HepG2 (cell line): Measurements from ENCODE around the gene PHLPP2. TPM values are rescaled to one million over a fixed set of nuclear protein-coding genes. Genes with fewer than 3 reads are reported as not detected.

Experiments used
- ATAC-seq: fragments of 200-7000 bp; cut with Tn5 transposase; 3 replicates; pipeline ENCODE4 v1.9.1; 2020; ENCODE audit warnings: mild to moderate bottlenecking, moderate library complexity
- BruUV-seq: library from RNA; stranded (reverse); fragments of 400-500 nt; replicated peaks from 2 replicates; lab custom pipeline; 2021; lab: Mats Ljungman, UMichigan
- CTCF ChIA-PET: fragments of 300-600 bp; formaldehyde crosslinking; extraction: SDS; loops from one replicate; lab custom pipeline; 2021; ENCODE audit warnings: low total read pairs, inconsistent platforms, low intra/inter-chr PET ratio; lab: Yijun Ruan, JAX
- POLR2A ChIA-PET: fragments of 350-600 bp; sonication (Branson Sonifier 250); formaldehyde crosslinking; loops from one replicate; lab custom pipeline; 2020; ENCODE audit warnings: antibody characterized with exemption, inconsistent platforms; lab: Yijun Ruan, JAX
- DNase-seq: peaks from one replicate; pipeline ENCODE4 v3.0.0-alpha.2; 2015; ENCODE audit warnings: low spot score
- FAIRE-seq: peaks from 3 replicates; lab custom pipeline; 2011; peaks lifted over from hg19 to GRCh38; lab: Jason Lieb, UNC
- H2AFZ ChIP-seq: one replicate; pipeline ENCODE4 v1.6.1; 2011; ENCODE audit warnings: low read length, inconsistent platforms
- H3K27ac ChIP-seq: fragments of 300-600 bp; 3 replicates; pipeline ENCODE4 v1.8.0; 2011; ENCODE audit warnings: mixed run types, mild to moderate bottlenecking, mixed read lengths, low read length, inconsistent platforms; ENCODE audit not compliant: insufficient read depth; ENCODE audit errors: extremely low read length
- H3K27me3 ChIP-seq, 2 experiments: fragments of 200-600 bp in 1 of 2; 2 replicates in 1 of 2; 3 replicates in 1 of 2; pipeline versions ENCODE4 v1.6.0 to v1.8.0; 2011; ENCODE audit warnings: low read length in 2 of 2, mild to moderate bottlenecking in 2 of 2, moderate library complexity in 2 of 2, inconsistent platforms in 1 of 2; ENCODE audit not compliant: insufficient read depth in 2 of 2, control insufficient read depth in 1 of 2
- H3K36me3 ChIP-seq, 2 experiments: fragments of 200-600 bp in 1 of 2; replicated peaks in 1 of 2; 2 replicates in 1 of 2; 3 replicates in 1 of 2; pipeline versions ENCODE4 v1.5.1 to v1.8.0; 2011; ENCODE audit warnings: low read length in 2 of 2, inconsistent platforms in 1 of 2; ENCODE audit not compliant: insufficient read depth in 2 of 2, control insufficient read depth in 1 of 2
- H3K4me1 ChIP-seq: 2 replicates; pipeline ENCODE4 v1.5.1; 2012; ENCODE audit warnings: low read length, inconsistent platforms; ENCODE audit not compliant: insufficient read depth
- H3K4me2 ChIP-seq: 2 replicates; pipeline ENCODE4 v1.6.0; 2011; ENCODE audit warnings: low read depth, low read length, inconsistent platforms
- H3K4me3 ChIP-seq, 3 experiments: fragments of 200-600 bp in 1 of 3; sonication (generic), shearing (Covaris generic) in 1 of 3; replicated peaks in 1 of 3; 2 replicates each; pipeline ENCODE4 v1.5.1; 2011 to 2016; ENCODE audit warnings: low read length in 3 of 3, inconsistent platforms in 2 of 3, low read depth in 2 of 3, mild to moderate bottlenecking in 2 of 3, control low read depth in 1 of 3, mixed read lengths in 1 of 3; ENCODE audit not compliant: insufficient read depth in 1 of 3
- H3K79me2 ChIP-seq: one replicate; pipeline ENCODE4 v1.6.1; 2011; ENCODE audit warnings: low read length, inconsistent platforms; ENCODE audit not compliant: insufficient read depth
- H3K9ac ChIP-seq: 2 replicates; pipeline ENCODE4 v1.6.0; 2011; ENCODE audit warnings: mild to moderate bottlenecking, low read depth, low read length, inconsistent platforms; ENCODE audit not compliant: insufficient read depth
- H3K9me3 ChIP-seq: 2 replicates; pipeline ENCODE4 v1.5.1; 2012; ENCODE audit warnings: mild to moderate bottlenecking, low read length
- H4K20me1 ChIP-seq: 2 replicates; pipeline ENCODE4 v1.6.0; 2011; ENCODE audit warnings: inconsistent platforms, mild to moderate bottlenecking, low read length, moderate library complexity; ENCODE audit not compliant: insufficient read depth
- GPBP1L1 ChIP-seq: sonication (generic); formaldehyde crosslinking; IDR thresholded peaks from 2 replicates; pipeline ENCODE4 v1.5.0; 2020; ENCODE audit warnings: mild to moderate bottlenecking, missing genetic modification reagents
- HHEX ChIP-seq: IDR thresholded peaks from 2 replicates; pipeline ENCODE4 v1.6.1; 2016; ENCODE audit warnings: control low read depth
- SMAD9 ChIP-seq: sonication (generic); formaldehyde crosslinking; IDR thresholded peaks from 2 replicates; pipeline ENCODE4 v1.5.1; 2020; ENCODE audit warnings: mild to moderate bottlenecking, missing genetic modification reagents
- STAT5B ChIP-seq: sonication (generic); formaldehyde crosslinking; IDR thresholded peaks from 2 replicates; pipeline ENCODE4 v1.4.0; 2020; ENCODE audit warnings: missing genetic modification reagents
- THAP7 ChIP-seq: sonication (generic); formaldehyde crosslinking; IDR thresholded peaks from 2 replicates; pipeline ENCODE4 v1.8.1; 2023; ENCODE audit warnings: mild to moderate bottlenecking, missing genetic modification reagents
- TRIM22 ChIP-seq: fragments of 450-650 bp; IDR thresholded peaks from 2 replicates; pipeline ENCODE4 v1.6.1; 2017
- ZNF225 ChIP-seq: sonication (generic); formaldehyde crosslinking; IDR thresholded peaks from 2 replicates; pipeline ENCODE4 v1.4.0; 2020; ENCODE audit warnings: mild to moderate bottlenecking, missing genetic modification reagents
- WGBS: methylation state at CpG from one replicate; pipeline ENCODE4 v1.1.6; 2017; ENCODE audit warnings: low lambda C conversion rate; 5-methylcytosine and 5-hydroxymethylcytosine counted together
- in situ Hi-C: cut with HindIII; loops from 2 replicates; pipeline ENCODE4 v1.10.0; 2017; ENCODE audit warnings: low pct_unique_long_range_greater_than_20kb; ENCODE audit not compliant: extremely low pct_ligation_motif_present
- intact Hi-C: fragments of 100-400 bp; cut with micrococcal nuclease; formaldehyde crosslinking; loops from one replicate; pipeline ENCODE4 v1.10.0; 2022; ENCODE audit not compliant: unreplicated experiment
- polyA plus RNA-seq, 8 experiments: library from polyadenylated mRNA; depleted of rRNA in 3 of 8; stranded (reverse) in 7 of 8; unstranded in 1 of 8; fragments of >200 nt; fragmentation: Illumina TruSeq in 4 of 8; extraction: Trizol in 4 of 8; gene quantifications; 2 replicates each; pipeline versions ENCODE4 v1.2.1 to v1.2.3, GENCODE V29; 2011 to 2016; ENCODE audit warnings: low read depth in 4 of 8, missing spikeins in 1 of 8, mixed read lengths in 1 of 8; ENCODE audit not compliant: insufficient read depth in 1 of 8
- total RNA-seq, 5 experiments: library from RNA; depleted of rRNA; stranded (reverse); fragments of >200 nt; fragmentation: Illumina TruSeq; extraction: Trizol; gene quantifications; 2 replicates each; pipeline ENCODE4 v1.2.3, GENCODE V29; 2016; ENCODE audit warnings: low read depth in 1 of 5

PHLPP2 gene
- total and polyA plus RNA-seq, 2 of the 13 experiments (the other 11 are each of a cell fraction or from before 2014, with no cell fraction given) = 8.9 TPM

GRCh38 chr16:71712501-71712900, 12.0 kb downstream of the PHLPP2 start (continued):
- TF ChIP-seq GPBP1L1 (CRISPR knock-in tag) = no peak
- no peak for TF ChIP-seq ZNF225 (CRISPR knock-in tag)

GRCh38 chr16:71711789-71712188, 12.7 kb downstream of the PHLPP2 start:
- Histone ChIP-seq H3K4me2 (no peak overlapping the region), H3K9me3 (no peaks in the 10 kb centered on the region), H4K20me1 (no peaks in the 10 kb centered on the region; the same call in 1 of the 2 replicates), H3K36me3 (peaks cover 4 to 13% of the 10 kb centered on the region in 2 experiments; a peak in 4 of 5 replicates), H3K27ac (no peak overlapping the region), H3K27me3 (no peaks in the 10 kb centered on the region), H3K9ac (no peak overlapping the region), H2AFZ (no peak overlapping the region), H3K4me1 (no peaks in the 10 kb centered on the region), H3K4me3 (no peak overlapping the region), H3K79me2 (peaks cover 5% of the 10 kb centered on the region)
- 59% methylated on average over 3 of the region's 3 CpGs for WGBS
- DNase-seq (no peak), ATAC-seq (no peak), FAIRE-seq (no peak)
- no TSS peak for BruUV-seq
- POLR2A ChIA-PET = no interaction called here
- TF ChIP-seq SMAD9 = no peak
- TF ChIP-seq GPBP1L1 (CRISPR knock-in tag) = no peak
- no peak for TF ChIP-seq TRIM22
- no peak for TF ChIP-seq HHEX
- no peak for TF ChIP-seq THAP7 (CRISPR knock-in tag)
- no peak for TF ChIP-seq STAT5B
- CTCF ChIA-PET = no interaction called here
- in situ Hi-C loops = no loop called here
- intact Hi-C loops = no loop called here
